Uterus (tissue), 4 donors: Measurements from ENCODE around the gene KIF26B. TPM values are rescaled to one million over a fixed set of nuclear protein-coding genes. Genes with fewer than 3 reads are reported as not detected.

Source experiments
- DNase-seq, 2 donors: peaks; one replicate each; pipeline ENCODE4 v3.0.0-alpha.2; 2019 to 2020
- H3K27ac ChIP-seq, 2 donors: fragments of 200-600 bp; sonication (generic); 1 replicate in 1 of 2; 2 replicates in 1 of 2; pipeline ENCODE4 v1.5.1; 2016 to 2018
- H3K27me3 ChIP-seq, 2 donors: fragments of 200-600 bp; sonication (generic); one replicate each; pipeline ENCODE4 v1.5.1; 2018 to 2019; ENCODE audit warnings: control low read depth in 1 of 2
- H3K36me3 ChIP-seq, 2 donors: fragments of 200-600 bp; sonication (generic); one replicate each; pipeline ENCODE4 v1.5.1; 2019; ENCODE audit warnings: control low read depth in 1 of 2
- H3K4me1 ChIP-seq, 2 donors: fragments of 200-600 bp; sonication (generic); one replicate each; pipeline ENCODE4 v1.5.1; 2018 to 2019; ENCODE audit warnings: control low read depth in 1 of 2
- H3K4me3 ChIP-seq, 2 donors: fragments of 200-600 bp; sonication (generic); 1 replicate in 1 of 2; 2 replicates in 1 of 2; pipeline ENCODE4 v1.5.1; 2018 to 2019; ENCODE audit warnings: mild to moderate bottlenecking in 1 of 2
- H3K9me3 ChIP-seq, 2 donors: fragments of 200-600 bp; sonication (generic); one replicate each; pipeline ENCODE4 v1.5.1; 2019; ENCODE audit warnings: control low read depth in 1 of 2
- CTCF ChIP-seq, 4 experiments: fragments of 200-600 bp in 2 of 4; fragments of 450-650 bp in 2 of 4; sonication (generic) in 2 of 4; IDR thresholded peaks; one replicate each; pipeline ENCODE4 v1.5.1; 2016 to 2019; ENCODE audit warnings: antibody characterized with exemption in 4 of 4, mild to moderate bottlenecking in 2 of 4, moderate library complexity in 1 of 4
- POLR2A ChIP-seq, 2 donors: fragments of 450-650 bp; IDR thresholded peaks; one replicate each; pipeline ENCODE4 v1.6.1; 2016; ENCODE audit warnings: antibody characterized with exemption in 2 of 2, mild to moderate bottlenecking in 1 of 2, moderate library complexity in 1 of 2
- intact Hi-C: fragments of 100-400 bp; cut with DNase I; formaldehyde crosslinking; loops from one replicate; pipeline ENCODE4 v1.15.1; 2023; ENCODE audit warnings: low total_unique reads
- total RNA-seq, 4 donors: library from RNA; depleted of rRNA in 3 of 4; stranded (reverse); fragments of >200 nt in 3 of 4; gene quantifications; one replicate each; pipeline versions ENCODE4 v1.1.0 to v1.2.4, GENCODE V29; 2014 to 2023
- donor health status: DM: yes; HTN: yes; CAD: no.

The KIF26B gene
- total RNA-seq, 4 donors from 2014 or later: 0.27 to 17.4 (median 1.3) TPM; not detected in 1

GRCh38 chr1:245216366-245217115 lies 61.8 kb downstream of the KIF26B start:
- no peaks in the 10 kb centered on the region for H3K36me3 ChIP-seq
- H3K4me1 ChIP-seq: no peaks in the 10 kb centered on the region
- no peak overlapping the region for H3K27ac ChIP-seq
- no peaks in the 10 kb centered on the region for H3K27me3 ChIP-seq
- H3K9me3 ChIP-seq: no peaks in the 10 kb centered on the region
- DNase-seq: no peak
- intact Hi-C loops: no loop called here
- no peak for TF ChIP-seq CTCF (IDR thresholded peaks at IDR 0.05)
- no peak for TF ChIP-seq POLR2A (IDR thresholded peaks at IDR 0.05)
- no peak overlapping the region for H3K4me3 ChIP-seq

- no peaks in the 10 kb centered on the region for H3K36me3 ChIP-seq
- TF ChIP-seq CTCF (IDR thresholded peaks at IDR 0.05): no peak
- H3K27ac ChIP-seq: no peak overlapping the region
- no peaks in the 10 kb centered on the region for H3K27me3 ChIP-seq
- DNase-seq: no peak
- intact Hi-C loops: no loop called here
- no peaks in the 10 kb centered on the region for H3K4me1 ChIP-seq
- no peak overlapping the region for H3K4me3 ChIP-seq
- H3K9me3 ChIP-seq: no peaks in the 10 kb centered on the region
These were observed 63.2 kb downstream of the KIF26B start for GRCh38 chr1:245217853-245218608.

- Histone ChIP-seq H3K27ac (no peak overlapping the region), H3K9me3 (no peaks in the 10 kb centered on the region), H3K4me3 (no peak overlapping the region), H3K4me1 (no peaks in the 10 kb centered on the region), H3K36me3 (no peaks in the 10 kb centered on the region), H3K27me3 (no peaks in the 10 kb centered on the region)
- intact Hi-C loops: no loop called here
- TF ChIP-seq CTCF (IDR thresholded peaks at IDR 0.05): no peak
- no peak for TF ChIP-seq POLR2A (IDR thresholded peaks at IDR 0.05)
- no peak for DNase-seq
These were observed 65.7 kb downstream of the KIF26B start for GRCh38 chr1:245220381-245220985.

GRCh38 chr1:245221805-245222204 lies 67.0 kb downstream of the KIF26B start:
- Histone ChIP-seq H3K4me3 (no peak overlapping the region), H3K36me3 (no peaks in the 10 kb centered on the region), H3K27ac (no peak overlapping the region), H3K9me3 (no peaks in the 10 kb centered on the region), H3K27me3 (no peaks in the 10 kb centered on the region), H3K4me1 (no peaks in the 10 kb centered on the region)
- intact Hi-C loops: no loop called here
- TF ChIP-seq CTCF (IDR thresholded peaks at IDR 0.05): no peak
- TF ChIP-seq POLR2A (IDR thresholded peaks at IDR 0.05): no peak
- no peak for DNase-seq
